GM18519 (cell line): ENCODE data around the gene BUB1.
"Not testable (repeated sequence)": the region's sequence is repeated elsewhere in the genome, so short reads cannot be mapped to it uniquely, and the experiment has no call there.

ENCODE experiments used
- ATAC-seq: cut with Tn5 transposase; IDR thresholded peaks from one replicate; pipeline ENCODE4 v1.9.1; 2021; ENCODE audit warnings: mild to moderate bottlenecking, moderate library complexity; ENCODE audit not compliant: unreplicated experiment, low FRiP score

BUB1 gene

DNA sequence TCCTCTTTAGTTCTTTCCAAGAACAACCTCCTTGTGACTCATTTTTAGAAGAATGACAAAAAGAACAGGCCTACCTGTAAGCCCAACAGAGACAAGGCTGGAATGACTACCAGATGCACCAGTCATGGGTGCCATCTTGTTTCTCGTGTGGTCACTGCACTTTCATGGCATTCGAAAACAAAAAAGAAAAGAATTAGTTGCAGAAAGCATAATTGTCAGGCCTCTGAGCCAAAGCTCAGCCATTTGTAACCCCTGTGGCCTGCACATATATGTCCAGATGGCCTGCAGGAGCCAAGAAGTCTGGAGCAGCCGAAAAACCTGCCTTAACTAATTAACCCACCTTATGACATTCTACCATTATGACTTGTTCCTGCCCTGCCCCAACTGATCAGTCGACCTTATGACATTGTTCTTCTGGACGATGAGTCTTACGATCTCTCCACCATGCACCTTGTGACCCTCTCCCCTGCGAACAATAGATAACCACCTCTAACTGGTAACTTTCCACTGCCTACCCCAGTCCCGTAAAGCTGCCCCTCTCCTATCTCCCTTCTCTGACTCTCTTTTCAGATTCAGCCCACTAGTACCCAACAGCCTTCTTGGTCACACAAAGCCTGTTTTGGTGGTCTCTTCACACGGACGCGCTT is 13.9 kb upstream of the BUB1 start:
- no peak for ATAC-seq

DNA sequence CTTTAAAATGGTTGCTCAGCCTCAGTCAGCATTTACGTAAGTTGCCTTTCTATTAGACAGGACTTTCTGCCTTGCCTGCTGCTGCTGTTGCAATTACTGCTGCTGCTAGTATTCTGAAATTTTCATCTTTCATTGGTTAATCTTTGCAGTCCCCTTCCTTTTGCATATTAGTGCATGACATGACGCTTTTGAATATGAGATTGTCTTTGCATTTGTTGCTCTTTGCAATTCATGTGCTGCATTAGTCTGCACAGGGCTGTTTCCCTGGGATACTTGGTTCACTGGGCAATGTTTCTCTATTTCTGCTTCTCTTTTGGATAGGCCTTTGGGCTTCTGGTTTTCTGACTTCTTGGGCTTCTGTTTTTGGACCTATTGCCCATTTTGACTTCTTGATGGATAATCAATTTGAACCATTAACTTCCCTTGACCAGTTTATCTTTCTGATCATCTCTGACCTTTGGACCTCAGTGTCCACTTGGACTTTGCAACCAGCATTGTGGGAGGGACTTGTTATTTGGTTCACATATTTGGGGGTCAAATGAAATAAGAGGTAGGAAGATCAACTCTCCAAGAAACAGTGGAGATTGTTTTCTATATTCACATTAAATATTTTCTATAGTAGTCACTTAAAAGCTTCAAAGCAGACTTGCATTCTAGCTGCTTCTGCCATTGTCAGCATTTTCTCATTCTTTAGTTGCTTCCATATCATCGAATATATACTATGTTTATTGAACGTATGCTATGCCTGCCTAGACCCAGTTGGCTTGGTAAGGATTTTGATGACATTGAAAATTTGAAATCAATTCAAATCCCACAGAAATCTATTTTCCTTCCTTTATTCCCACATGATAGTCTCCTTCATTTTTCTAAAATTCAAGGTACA is 12.5 kb upstream of the BUB1 start:
- no peak for ATAC-seq

- ATAC-seq = no peak
Measured at GRCh38 chr2:110688594-110689091, 10.8 kb upstream of the BUB1 start.

DNA sequence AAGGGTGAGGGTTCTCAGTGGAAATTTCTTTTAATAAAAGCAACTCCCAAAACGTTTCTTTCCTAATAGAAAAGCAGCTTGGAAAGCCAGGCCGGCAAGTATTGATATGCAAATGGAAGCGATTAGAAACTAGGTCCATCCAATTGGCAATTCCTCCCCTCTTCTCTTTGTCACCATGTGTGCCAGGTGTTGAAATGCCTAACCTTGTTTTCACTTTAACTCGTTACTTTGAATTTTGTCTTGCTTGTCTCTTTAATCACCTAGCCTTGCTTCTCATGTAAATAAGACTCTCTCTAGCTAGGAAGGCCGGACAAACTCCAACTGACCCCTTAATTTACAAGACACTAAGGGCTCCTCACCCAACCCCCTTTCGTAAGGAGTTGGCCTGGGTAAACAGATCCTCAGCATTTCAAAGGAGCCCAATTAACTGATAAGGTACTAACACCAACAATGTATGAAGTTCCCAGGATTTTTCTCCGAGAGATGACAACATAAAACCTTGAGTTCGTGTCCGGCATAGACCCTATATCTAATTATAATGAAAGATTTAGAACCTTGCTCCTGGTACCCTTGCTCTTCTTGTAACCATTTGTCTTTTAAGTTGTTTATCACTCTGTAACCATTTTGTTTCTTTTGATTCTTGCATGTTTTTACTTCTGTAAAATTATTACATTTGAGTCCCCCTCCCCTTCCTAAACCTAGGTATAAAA is 10.1 kb upstream of the BUB1 start:
- not testable (repeated sequence) for ATAC-seq

GRCh38 chr2:110682872-110683271 is 5.0 kb upstream of the BUB1 start:
- no peak for ATAC-seq

DNA sequence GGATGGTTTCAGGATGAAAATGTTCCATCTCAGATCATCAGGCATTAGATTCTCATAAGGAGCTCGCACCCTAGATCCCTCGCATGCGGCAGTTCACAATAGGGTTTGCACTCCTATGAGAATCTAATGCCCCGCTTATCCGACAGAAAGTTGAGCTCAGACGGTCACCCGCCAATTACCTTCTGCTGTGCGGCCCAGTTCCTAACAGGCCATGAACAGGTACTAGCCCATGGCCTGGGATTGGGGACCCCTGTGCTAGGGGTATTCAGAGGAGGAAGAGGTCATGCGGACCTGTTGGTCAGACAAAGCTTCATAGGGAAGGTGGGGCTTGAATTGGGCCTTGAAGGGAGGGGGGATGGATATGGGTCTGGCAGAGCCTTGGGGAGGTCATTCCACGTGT is 4.4 kb upstream of the BUB1 start:
- ATAC-seq = no peak

- no peak for ATAC-seq
Measured at GRCh38 chr2:110680709-110681108, 2.8 kb upstream of the BUB1 start.

- no peak for ATAC-seq
Measured at GRCh38 chr2:110679865-110680264, 2.0 kb upstream of the BUB1 start.

- ATAC-seq = no peak
Measured at GRCh38 chr2:110679337-110679707, 1.5 kb upstream of the BUB1 start.

GRCh38 chr2:110678457-110679336 is 834 bp upstream of the BUB1 start:
- ATAC-seq = no peak

GRCh38 chr2:110677080-110677479 is 783 bp downstream of the BUB1 start:
- ATAC-seq = no peak

DNA sequence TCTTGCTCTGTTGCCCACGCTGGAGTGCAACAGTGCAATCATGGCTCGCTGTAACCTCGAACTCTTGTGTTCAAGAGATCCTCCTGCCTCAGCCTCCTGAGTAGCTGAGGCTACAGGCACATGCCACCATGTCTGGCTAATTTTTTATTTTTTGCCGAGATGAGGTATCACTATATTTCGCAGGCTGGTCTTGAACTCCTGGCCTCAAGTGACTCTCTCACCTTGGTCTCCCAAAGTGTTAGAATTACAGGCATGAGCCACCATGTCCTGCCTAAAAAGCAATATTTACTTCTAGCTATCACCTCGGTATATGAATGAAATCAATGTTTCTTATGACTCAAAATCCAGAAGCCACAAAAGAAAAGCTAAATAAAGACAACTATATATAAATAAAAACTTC is 2.2 kb downstream of the BUB1 start:
- no peak for ATAC-seq

DNA sequence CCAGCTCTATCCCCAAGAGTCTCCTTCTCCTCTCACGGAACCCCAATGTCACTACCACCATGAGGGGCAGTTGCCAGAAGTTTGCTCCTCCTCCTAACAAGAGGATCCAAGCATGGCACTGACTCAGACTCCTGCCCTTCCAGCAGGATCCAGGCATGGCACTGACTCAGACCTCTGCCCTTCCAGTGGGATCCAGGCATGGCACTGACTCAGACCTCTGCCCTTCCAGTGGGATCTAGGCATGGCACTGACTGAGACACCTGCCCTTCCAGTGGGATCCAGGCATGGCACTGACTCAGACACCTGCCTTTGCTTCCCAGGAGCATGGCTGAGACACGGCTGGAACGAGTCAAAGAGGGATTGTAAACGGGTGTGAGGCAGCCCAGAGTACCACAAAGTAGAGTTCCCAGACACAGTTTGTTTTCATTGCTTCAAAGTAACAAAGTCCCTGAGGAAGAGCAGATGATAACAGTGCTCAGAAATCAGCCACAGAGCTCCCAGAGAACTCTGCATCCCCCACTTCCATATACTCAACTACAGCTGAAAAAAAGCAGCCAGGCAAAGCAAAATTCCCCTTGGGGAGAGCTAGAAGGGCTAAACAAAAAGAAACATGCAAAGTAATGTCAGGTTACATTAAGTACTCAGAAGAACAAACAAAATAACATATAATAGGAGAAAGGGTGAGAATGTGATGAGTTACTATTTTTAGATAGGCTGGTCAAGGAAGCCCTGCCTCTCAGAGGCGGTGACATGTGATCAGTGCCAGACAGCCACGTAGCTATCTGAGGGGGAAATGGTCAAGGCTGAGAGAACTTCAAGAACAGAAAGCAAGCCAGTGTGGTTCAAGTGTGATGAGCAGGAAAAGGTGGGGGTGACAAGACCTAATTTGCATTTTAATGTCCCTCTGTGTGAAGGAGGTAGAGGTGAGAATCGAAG is 3.0 kb downstream of the BUB1 start:
- peak; percentile 80 for ATAC-seq

- ATAC-seq = no peak
Measured at GRCh38 chr2:110673201-110673600, 4.7 kb downstream of the BUB1 start.

- ATAC-seq = no peak
Measured at GRCh38 chr2:110670826-110671225, 7.0 kb downstream of the BUB1 start.

- ATAC-seq = no peak
Measured at GRCh38 chr2:110669079-110669478, 8.8 kb downstream of the BUB1 start.

GRCh38 chr2:110667071-110667470 is 10.8 kb downstream of the BUB1 start:
- ATAC-seq = no peak

DNA sequence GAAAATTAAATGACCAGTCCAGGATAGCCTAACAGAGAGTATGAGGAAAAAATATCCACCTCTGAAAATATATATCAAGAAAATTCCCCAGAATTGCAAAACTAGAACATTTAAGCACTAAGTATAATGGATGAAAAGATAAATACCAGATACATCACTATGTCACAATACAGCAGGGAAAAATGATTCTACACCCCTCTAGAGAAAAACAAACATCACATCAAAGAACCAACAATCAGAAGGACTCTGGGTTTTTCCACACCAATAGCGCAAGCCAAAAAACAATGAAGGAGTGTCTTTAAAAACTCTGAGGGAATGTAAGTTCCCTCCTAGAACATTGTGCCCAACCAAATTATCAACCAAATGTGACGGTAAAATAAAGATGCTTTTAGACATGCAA is 13.7 kb downstream of the BUB1 start:
- ATAC-seq = no peak

DNA sequence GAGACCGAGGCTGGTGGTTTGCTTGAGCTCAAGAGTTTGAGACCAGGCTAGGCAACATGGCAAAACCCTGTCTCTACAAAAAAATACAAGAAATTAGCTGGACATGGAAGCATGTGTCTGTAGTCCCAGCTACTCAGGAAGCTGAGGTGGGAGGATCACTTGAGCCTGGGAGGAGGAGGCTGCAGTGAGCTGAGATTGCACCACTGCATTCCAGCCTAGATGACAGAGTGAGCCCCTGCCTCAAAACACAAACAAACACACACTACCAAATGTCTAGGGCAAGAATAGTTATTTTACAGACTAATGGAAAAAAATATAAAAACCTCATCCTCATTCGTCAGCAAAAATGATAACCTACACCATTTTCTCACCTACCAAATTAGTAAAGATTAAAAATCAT is 15.3 kb downstream of the BUB1 start:
- no peak for ATAC-seq
